Measurements from ENCODE around the gene MT4. TPM values are rescaled to one million over a fixed set of nuclear protein-coding genes. Genes with fewer than 3 reads are reported as not detected.

The MT4 gene
- total and polyA plus RNA-seq, 2 donors (not counting 1 experiment from before 2014, with no cell fraction given): not detected

- TF ChIP-seq CTCF (conservative IDR thresholded peaks at IDR 0.05 in 1 of 2, IDR thresholded peaks at IDR 0.05 in 1 of 2; ENCODE audit: low read depth in 1 of 2, low read length in 2 of 2) (no peak), EZH2 (IDR thresholded peaks at IDR 0.05; ENCODE audit: low read length, missing control alignments) (peak; percentile 69)
- Histone ChIP-seq H3K27ac (ENCODE audit: insufficient read depth, low read length) (no peak within 1 kb of the TSS), H3K27me3 (ENCODE audit: control insufficient read depth, insufficient read depth, low read length) (peaks cover 23% of the 10 kb centered on the region), H4K20me1 (ENCODE audit: control insufficient read depth, extremely low read depth, insufficient read depth, low read length) (no peaks in the 10 kb centered on the region), H3K9me3 (ENCODE audit: control insufficient read depth, insufficient read depth, low read depth, low read length) (no peaks in the 10 kb centered on the region), H3K4me3 (replicated peaks in 1 of 4; ENCODE audit: control extremely low read depth in 1 of 4, insufficient read depth in 1 of 4, low read depth in 3 of 4, low read length in 4 of 4) (peak within 1 kb of the TSS; percentile 8 to 42 (median 18)), H3K79me2 (ENCODE audit: control insufficient read depth, insufficient read depth, low read length) (no peaks in the 10 kb centered on the region), H3K4me2 (ENCODE audit: extremely low read depth, insufficient read depth, low read length) (peak within 1 kb of the TSS; percentile 80), H3K9ac (ENCODE audit: insufficient read depth, low read length) (no peak within 1 kb of the TSS), H3K4me1 (ENCODE audit: control insufficient read depth, extremely low read depth, insufficient read depth, low read length) (no peaks in the 10 kb centered on the region), H2AFZ (ENCODE audit: low read length) (no peak within 1 kb of the TSS), H3K36me3 (ENCODE audit: control insufficient read depth, insufficient read depth, low read length) (no peaks in the 10 kb centered on the region)
- DNase-seq (ENCODE audit: low read depth in 2 of 2): peak in 1 of 2 donors; percentile 17
Measured at GRCh38 chr16:56589141-56590039, 24.5 kb downstream of the MT4 start, which contains the start of gene MT3. MT3 (plus strand) TSS chr16:56589528; CDS start chr16:56589591, 63 bp downstream.

GRCh38 chr16:56591377-56592060, 26.6 kb downstream of the MT4 start:
- H3K27ac ChIP-seq (ENCODE audit: insufficient read depth, low read length): no peak overlapping the region

More at GRCh38 chr16:56591377-56592060, 26.6 kb downstream of the MT4 start:
- peaks cover 17% of the 10 kb centered on the region for H3K27me3 ChIP-seq (ENCODE audit: control insufficient read depth, insufficient read depth, low read length)
- H3K4me3 ChIP-seq (replicated peaks in 1 of 4; ENCODE audit: control extremely low read depth in 1 of 4, insufficient read depth in 1 of 4, low read depth in 3 of 4, low read length in 4 of 4): no peak overlapping the region
- no peak overlapping the region for H3K4me2 ChIP-seq (ENCODE audit: extremely low read depth, insufficient read depth, low read length)
- TF ChIP-seq CTCF (conservative IDR thresholded peaks at IDR 0.05 in 1 of 2, IDR thresholded peaks at IDR 0.05 in 1 of 2; ENCODE audit: low read depth in 1 of 2, low read length in 2 of 2) (no peak), EZH2 (IDR thresholded peaks at IDR 0.05; ENCODE audit: low read length, missing control alignments) (no peak)
- H3K4me1 ChIP-seq (ENCODE audit: control insufficient read depth, extremely low read depth, insufficient read depth, low read length): no peaks in the 10 kb centered on the region
- no peaks in the 10 kb centered on the region for H3K36me3 ChIP-seq (ENCODE audit: control insufficient read depth, insufficient read depth, low read length)
- no peak for DNase-seq (ENCODE audit: low read depth in 2 of 2)
- no peaks in the 10 kb centered on the region for H4K20me1 ChIP-seq (ENCODE audit: control insufficient read depth, extremely low read depth, insufficient read depth, low read length)
- no peaks in the 10 kb centered on the region for H3K79me2 ChIP-seq (ENCODE audit: control insufficient read depth, insufficient read depth, low read length)
- H3K9ac ChIP-seq (ENCODE audit: insufficient read depth, low read length): no peak overlapping the region
- H3K9me3 ChIP-seq (ENCODE audit: control insufficient read depth, insufficient read depth, low read depth, low read length): no peaks in the 10 kb centered on the region
- no peak overlapping the region for H2AFZ ChIP-seq (ENCODE audit: low read length)
